B cell (primary cell): ENCODE results near the gene DOC2B. TPM values are rescaled to one million over a fixed set of nuclear protein-coding genes. Genes with fewer than 3 reads are reported as not detected.

Experiments used
- ATAC-seq: fragments of 200-7000 bp; cut with Tn5 transposase; one replicate; pipeline ENCODE4 v1.10.0; 2021; ENCODE audit warnings: low read depth, mild to moderate bottlenecking, moderate number of reproducible peaks, moderate library complexity
- CTCF ChIA-PET: fragments of 350-600 bp; sonication (Branson Sonifier 250); formaldehyde crosslinking; loops from one replicate; lab custom pipeline; 2021; ENCODE audit warnings: antibody characterized with exemption, inconsistent platforms; lab: Charles Lee
- POLR2A ChIA-PET: fragments of 350-600 bp; sonication (Branson Sonifier 250); formaldehyde crosslinking; loops from one replicate; lab custom pipeline; 2021; ENCODE audit warnings: antibody characterized with exemption; lab: Charles Lee
- DNase-seq: peaks from one replicate; pipeline ENCODE4 v3.0.0; 2013
- H2AFZ ChIP-seq: 2 replicates; pipeline ENCODE4 v1.6.1; 2012; ENCODE audit warnings: mild to moderate bottlenecking, low read depth, low read length; ENCODE audit not compliant: insufficient read depth, poor library complexity, severe bottlenecking
- H3K27ac ChIP-seq, 2 donors: 1 replicate in 1 of 2; 2 replicates in 1 of 2; pipeline ENCODE4 v1.5.1; 2012 to 2013; ENCODE audit warnings: low read length in 2 of 2, mild to moderate bottlenecking in 2 of 2, moderate library complexity in 1 of 2
- H3K27me3 ChIP-seq, 4 experiments: fragments of 200-600 bp in 1 of 4; sonication (generic) in 1 of 4; replicated peaks in 1 of 4; 1 replicate in 2 of 4; 2 replicates in 2 of 4; pipeline versions ENCODE4 v1.6.1 to v1.7.0; 2013 to 2016; ENCODE audit warnings: low read length in 3 of 4, mild to moderate bottlenecking in 2 of 4, mixed read lengths in 1 of 4, moderate library complexity in 1 of 4; ENCODE audit not compliant: insufficient read depth in 4 of 4, control insufficient read depth in 3 of 4; ENCODE audit errors: control extremely low read depth in 1 of 4
- H3K36me3 ChIP-seq, 2 experiments: replicated peaks in 1 of 2; 1 replicate in 1 of 2; 2 replicates in 1 of 2; pipeline versions ENCODE4 v1.6.1 to v1.7.1; 2013; ENCODE audit warnings: low read length in 1 of 2; ENCODE audit not compliant: insufficient read depth in 2 of 2, control insufficient read depth in 1 of 2; ENCODE audit errors: control extremely low read depth in 1 of 2, extremely low read depth in 1 of 2
- H3K4me1 ChIP-seq, 2 donors: fragments of 200-600 bp in 1 of 2; sonication (generic) in 1 of 2; 1 replicate in 1 of 2; 2 replicates in 1 of 2; pipeline versions ENCODE4 v1.5.1 to v1.6.1; 2013 to 2017; ENCODE audit warnings: low read length in 2 of 2; ENCODE audit not compliant: control insufficient read depth in 2 of 2, insufficient read depth in 2 of 2
- H3K4me2 ChIP-seq: replicated peaks from 2 replicates; pipeline ENCODE3; 2012; ENCODE audit warnings: mild to moderate bottlenecking, low read depth, low read length; ENCODE audit not compliant: poor library complexity, severe bottlenecking
- H3K4me3 ChIP-seq, 5 experiments: fragments of 200-600 bp in 1 of 5; sonication (generic) in 1 of 5; 1 replicate in 3 of 5; 2 replicates in 2 of 5; pipeline versions ENCODE4 v1.5.1 to v1.7.0; 2011 to 2016; ENCODE audit warnings: low read length in 4 of 5, mild to moderate bottlenecking in 4 of 5, low read depth in 2 of 5, control low read depth in 1 of 5, moderate library complexity in 1 of 5; ENCODE audit not compliant: insufficient read depth in 1 of 5; ENCODE audit errors: control extremely low read depth in 1 of 5, extremely low read depth in 1 of 5
- H3K79me2 ChIP-seq: fragments of 200-600 bp; sonication (generic); one replicate; pipeline ENCODE4 v1.6.0; 2016; ENCODE audit warnings: low read length; ENCODE audit not compliant: control insufficient read depth, insufficient read depth
- H3K9ac ChIP-seq: fragments of 200-600 bp; sonication (generic); 2 replicates; pipeline ENCODE4 v1.6.1; 2017; ENCODE audit warnings: mild to moderate bottlenecking, low read length, moderate library complexity
- H3K9me3 ChIP-seq, 3 donors: one replicate each; pipeline versions ENCODE4 v1.6.1 to v1.7.1; 2013; ENCODE audit warnings: low read length in 2 of 3; ENCODE audit not compliant: control insufficient read depth in 2 of 3, insufficient read depth in 1 of 3; ENCODE audit errors: control extremely low read depth in 1 of 3
- H4K20me1 ChIP-seq: 2 replicates; pipeline ENCODE4 v1.6.0; 2012; ENCODE audit warnings: mild to moderate bottlenecking, low read length; ENCODE audit not compliant: insufficient read depth, control insufficient read depth, poor library complexity, severe bottlenecking
- H3K27ac Mint-ChIP-seq: one replicate; pipeline ENCODE4 v1.8.0; 2021; ENCODE audit warnings: mixed read lengths
- H3K27me3 Mint-ChIP-seq: one replicate; pipeline ENCODE4 v1.8.0; 2021; ENCODE audit warnings: mixed read lengths
- H3K4me1 Mint-ChIP-seq: one replicate; pipeline ENCODE4 v1.8.0; 2021; ENCODE audit warnings: mixed read lengths
- H3K4me3 Mint-ChIP-seq: one replicate; pipeline ENCODE4 v1.8.0; 2021; ENCODE audit warnings: mixed read lengths
- H3K9me3 Mint-ChIP-seq: one replicate; pipeline ENCODE4 v1.8.0; 2022; ENCODE audit warnings: mixed read lengths; ENCODE audit not compliant: insufficient read depth
- CTCF ChIP-seq: fragments of 200-600 bp; IDR thresholded peaks from one replicate; pipeline ENCODE4 v1.8.0; 2022; ENCODE audit warnings: antibody characterized with exemption, mild to moderate bottlenecking
- EZH2 ChIP-seq: IDR thresholded peaks from 2 replicates; pipeline ENCODE4 v1.6.1; 2012; ENCODE audit warnings: borderline replicate concordance, low read depth, mild to moderate bottlenecking, moderate library complexity, low read length; ENCODE audit not compliant: insufficient read depth, poor library complexity, severe bottlenecking
- WGBS: methylation state at CpG from one replicate; pipeline ENCODE4 v1.1.5; 2013; ENCODE audit warnings: missing lambda C conversion rate; ENCODE audit not compliant: insufficient coverage; 5-methylcytosine and 5-hydroxymethylcytosine counted together
- intact Hi-C: fragments of 100-400 bp; cut with micrococcal nuclease; formaldehyde crosslinking; loops from one replicate; pipeline ENCODE4 v1.10.0; 2022
- polyA plus RNA-seq: library from polyadenylated mRNA; depleted of rRNA; stranded (reverse); fragments of >200 nt; gene quantifications from 2 replicates; pipeline ENCODE4 v1.2.3, GENCODE V29; 2012
- total RNA-seq, 2 donors: library from RNA; stranded (reverse); fragments of 120-200 nt in 1 of 2; gene quantifications; 1 replicate in 1 of 2; 2 replicates in 1 of 2; pipeline versions ENCODE4 v1.2.3 to v1.2.4, GENCODE V29; 2013 to 2022

DOC2B gene
- total and polyA plus RNA-seq, 2 donors (not counting 1 experiment from before 2014, with no cell fraction given), result not detected

DNA sequence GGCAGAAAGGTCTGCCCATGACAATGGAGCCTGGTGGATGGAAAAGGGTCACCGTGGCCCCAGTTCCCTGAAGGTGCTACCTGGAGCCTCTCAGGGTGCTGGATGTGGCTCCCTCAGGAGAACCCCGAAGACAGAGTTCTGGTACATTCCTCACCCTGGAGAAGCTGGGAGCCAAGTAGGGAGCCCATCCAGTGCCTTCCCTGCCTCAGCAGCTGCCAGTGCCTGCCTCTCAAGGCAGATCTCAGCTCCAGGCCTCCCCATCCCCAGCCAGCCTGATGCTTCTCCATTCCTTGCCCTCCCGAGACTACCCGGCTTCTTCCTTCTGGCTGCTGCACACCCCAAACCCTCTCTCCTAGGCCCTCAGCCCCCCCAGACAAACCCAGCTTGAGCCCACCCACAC is 23.5 kb downstream of the DOC2B start:
- TF ChIP-seq CTCF, result no peak
- no peak for TF ChIP-seq EZH2
- Histone ChIP-seq H3K4me2 (no peak overlapping the region), H3K36me3 (no peaks in the 10 kb centered on the region), H3K9ac (no peak overlapping the region), H3K27ac (no peak overlapping the region), H2AFZ (no peak overlapping the region), H3K79me2 (no peaks in the 10 kb centered on the region), H3K4me1 (no peaks in the 10 kb centered on the region), H3K9me3 (no peaks in the 10 kb centered on the region), H4K20me1 (no peaks in the 10 kb centered on the region), H3K27me3 (no peaks in the 10 kb centered on the region), H3K4me3 (no peak overlapping the region)
- DNase-seq (no peak), ATAC-seq (no peak)
- no peaks in the 10 kb centered on the region for H3K9me3 Mint-ChIP-seq
- H3K27me3 Mint-ChIP-seq, result peaks cover 13% of the 10 kb centered on the region
- no peak overlapping the region for H3K27ac Mint-ChIP-seq
- ChIA-PET POLR2A (no interaction called here), CTCF (interaction anchor here (0.5 kb wide), 1 partner anchor 254 kb away, joined by 3 read pairs; no protein-coding TSS in a partner anchor)
- H3K4me1 Mint-ChIP-seq, result no peaks in the 10 kb centered on the region
- 86% methylated on average over 4 of the region's 4 CpGs for WGBS
- no peak overlapping the region for H3K4me3 Mint-ChIP-seq
- intact Hi-C loops, result no loop called here

DNA sequence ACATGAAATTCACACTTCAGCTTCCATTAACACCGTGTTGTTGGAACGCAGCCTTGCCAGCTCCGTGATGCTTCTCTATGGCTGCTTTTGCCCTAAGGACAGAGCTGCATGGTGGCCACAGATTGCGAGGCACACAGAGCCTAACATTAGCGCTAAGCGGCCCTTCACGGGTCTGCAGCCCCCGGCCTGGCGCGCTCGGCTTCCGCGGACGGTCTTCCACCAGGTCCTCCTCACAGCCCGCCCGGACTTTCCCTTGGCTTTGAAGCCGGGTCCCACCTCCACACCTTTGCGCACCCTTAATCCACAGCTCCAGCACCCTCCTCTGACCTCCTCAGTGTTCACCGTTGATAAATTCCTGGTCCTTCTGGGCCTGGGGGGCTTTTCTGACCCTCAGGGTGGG is 24.5 kb downstream of the DOC2B start:
- Histone ChIP-seq H3K9me3 (no peaks in the 10 kb centered on the region), H3K79me2 (no peaks in the 10 kb centered on the region), H3K27me3 (no peaks in the 10 kb centered on the region), H3K4me2 (no peak overlapping the region), H3K27ac (no peak overlapping the region), H3K36me3 (no peaks in the 10 kb centered on the region), H3K4me3 (no peak overlapping the region), H4K20me1 (no peaks in the 10 kb centered on the region), H3K9ac (no peak overlapping the region), H3K4me1 (no peaks in the 10 kb centered on the region), H2AFZ (no peak overlapping the region)
- TF ChIP-seq EZH2 (no peak), CTCF (no peak)
- Mint-ChIP-seq H3K27me3 (peaks cover 10% of the 10 kb centered on the region), H3K4me1 (no peaks in the 10 kb centered on the region), H3K4me3 (no peak overlapping the region), H3K9me3 (no peaks in the 10 kb centered on the region), H3K27ac (no peak overlapping the region)
- ChIA-PET CTCF (no interaction called here), POLR2A (no interaction called here)
- ATAC-seq, result no peak
- 89% methylated on average over 17 of the region's 19 CpGs for WGBS
- intact Hi-C loops, result no loop called here
- DNase-seq, result no peak
